ENCODE results near the gene TRAPPC14. TPM values are rescaled to one million over a fixed set of nuclear protein-coding genes. Genes with fewer than 3 reads are reported as not detected.
A peak's percentile ranks its signal among the peaks of the same experiment; 100 is the strongest.
"Not testable (repeated sequence)": the region's sequence is repeated elsewhere in the genome, so short reads cannot be mapped to it uniquely, and the experiment has no call there.

TRAPPC14 gene
- total and polyA plus RNA-seq, 4 experiments from 2014 or later: 1.4 to 73.0 (median 37.1) TPM

- H3K4me1 ChIP-seq (ENCODE audit: insufficient read depth, low read length); H3K36me3 Mint-ChIP-seq; H3K4me1 Mint-ChIP-seq; H3K9me3 Mint-ChIP-seq; H3K27ac ChIP-seq (ENCODE audit: low read depth, low read length); H3K4me3 Mint-ChIP-seq; H3K27me3 ChIP-seq (ENCODE audit: insufficient read depth, low read length); H3K27ac Mint-ChIP-seq; DNase-seq; intact Hi-C loops (cut with micrococcal nuclease); H3K9me3 ChIP-seq (ENCODE audit: control insufficient read depth in 1 of 2, low read length in 2 of 2); H3K36me3 ChIP-seq (ENCODE audit: insufficient read depth, low read length); H3K4me3 ChIP-seq (ENCODE audit: low read length in 2 of 2); H3K27me3 Mint-ChIP-seq; POLR2A ChIA-PET (ENCODE audit: partially characterized antibody): not testable (repeated sequence)
- CTCF ChIA-PET (ENCODE audit: partially characterized antibody): interaction anchor here (1.5 to 3.5 kb wide), 2 partner anchors 26 to 59 kb away, joined by 4 to 15 read pairs; no protein-coding TSS in a partner anchor
These were observed 33.8 kb upstream of the TRAPPC14 start for GRCh38 chr7:100192281-100192862.

- H3K27me3 ChIP-seq (ENCODE audit: insufficient read depth, low read length): no peaks in the 10 kb centered on the region
- H3K27ac ChIP-seq (ENCODE audit: low read depth, low read length): no peak overlapping the region
- H3K27me3 Mint-ChIP-seq: no peaks in the 10 kb centered on the region
- no peak overlapping the region for H3K4me3 Mint-ChIP-seq
- intact Hi-C loops (cut with micrococcal nuclease): loop anchor here (2.0 kb wide), 1 partner anchor 59 kb away; no protein-coding TSS in a partner anchor
- H3K36me3 Mint-ChIP-seq: no peaks in the 10 kb centered on the region
- H3K4me1 Mint-ChIP-seq: peaks cover 3 to 6% (median 5%) of the 10 kb centered on the region in 4 donors
- no peak overlapping the region for H3K27ac Mint-ChIP-seq
- no peaks in the 10 kb centered on the region for H3K4me1 ChIP-seq (ENCODE audit: insufficient read depth, low read length)
- H3K4me3 ChIP-seq (ENCODE audit: low read length in 2 of 2): no peak overlapping the region
- no peak for DNase-seq
- CTCF ChIA-PET (ENCODE audit: partially characterized antibody): no interaction called here
- POLR2A ChIA-PET (ENCODE audit: partially characterized antibody): no interaction called here
- no peaks in the 10 kb centered on the region for H3K9me3 ChIP-seq (ENCODE audit: control insufficient read depth in 1 of 2, low read length in 2 of 2)
- H3K36me3 ChIP-seq (ENCODE audit: insufficient read depth, low read length): no peaks in the 10 kb centered on the region
- H3K9me3 Mint-ChIP-seq: no peaks in the 10 kb centered on the region
These were observed 33.3 kb upstream of the TRAPPC14 start for GRCh38 chr7:100191775-100192174.

- no peaks in the 10 kb centered on the region for H3K36me3 ChIP-seq (ENCODE audit: insufficient read depth, low read length)
- H3K4me1 ChIP-seq (ENCODE audit: insufficient read depth, low read length): no peaks in the 10 kb centered on the region
- no peak overlapping the region for H3K27ac ChIP-seq (ENCODE audit: low read depth, low read length)
- H3K4me3 ChIP-seq (ENCODE audit: low read length in 2 of 2): no peak overlapping the region
- peaks cover 3 to 6% (median 5%) of the 10 kb centered on the region in 4 donors for H3K4me1 Mint-ChIP-seq
- H3K36me3 Mint-ChIP-seq: no peaks in the 10 kb centered on the region
- peak overlapping the region in 6 of 7 donors; percentile 0 to 69 (median 30) for H3K27ac Mint-ChIP-seq
- H3K9me3 Mint-ChIP-seq: no peaks in the 10 kb centered on the region
- peak in 4 of 5 donors; percentile 48 to 59 (median 57) for DNase-seq
- CTCF ChIA-PET (ENCODE audit: partially characterized antibody): interaction anchor here (0.7 to 5.7 kb wide), 16 partner anchors 9 to 515 kb away, joined by 3 to 30 read pairs (median 5); partner anchors contain the start of gene ZSCAN21
- no peak overlapping the region for H3K4me3 Mint-ChIP-seq
- no peaks in the 10 kb centered on the region for H3K27me3 Mint-ChIP-seq
- intact Hi-C loops (cut with micrococcal nuclease): loop anchor here (1.0 to 2.0 kb wide), 3 partner anchors 27 to 217 kb away; no protein-coding TSS in a partner anchor
- no peaks in the 10 kb centered on the region for H3K27me3 ChIP-seq (ENCODE audit: insufficient read depth, low read length)
- POLR2A ChIA-PET (ENCODE audit: partially characterized antibody): interaction anchor here (0.7 to 1.8 kb wide), 9 partner anchors 11 to 662 kb away, joined by 3 to 7 read pairs (median 4); partner anchors contain the start of genes LAMTOR4, PVRIG and SLC12A9
- H3K9me3 ChIP-seq (ENCODE audit: control insufficient read depth in 1 of 2, low read length in 2 of 2): no peaks in the 10 kb centered on the region
These were observed 31.7 kb upstream of the TRAPPC14 start for GRCh38 chr7:100190048-100190711.

GRCh38 chr7:100189061-100189460, 30.5 kb upstream of the TRAPPC14 start:
- H3K27me3 Mint-ChIP-seq: no peaks in the 10 kb centered on the region

GRCh38 chr7:100185726-100186125, 27.2 kb upstream of the TRAPPC14 start:
- no peaks in the 10 kb centered on the region for H3K9me3 ChIP-seq (ENCODE audit: control insufficient read depth in 1 of 2, low read length in 2 of 2)
- peak overlapping the region in 1 of 7 donors; percentile 51 for H3K27ac Mint-ChIP-seq
- DNase-seq: no peak
- H3K36me3 Mint-ChIP-seq: no peaks in the 10 kb centered on the region
- H3K36me3 ChIP-seq (ENCODE audit: insufficient read depth, low read length): no peaks in the 10 kb centered on the region
- H3K4me3 ChIP-seq (ENCODE audit: low read length in 2 of 2): no peak overlapping the region
- intact Hi-C loops (cut with micrococcal nuclease): no loop called here
- peaks cover 7% of the 10 kb centered on the region for H3K4me1 ChIP-seq (ENCODE audit: insufficient read depth, low read length)
- H3K4me3 Mint-ChIP-seq: no peak overlapping the region
- POLR2A ChIA-PET (ENCODE audit: partially characterized antibody): interaction anchor here (0.8 kb wide), 1 partner anchor 86 kb away, joined by 3 read pairs; no protein-coding TSS in a partner anchor
- CTCF ChIA-PET (ENCODE audit: partially characterized antibody): interaction anchor here (1.2 to 5.7 kb wide), 3 partner anchors 9 to 53 kb away, joined by 3 to 30 read pairs (median 6); no protein-coding TSS in a partner anchor
- H3K27me3 Mint-ChIP-seq: no peaks in the 10 kb centered on the region
- H3K4me1 Mint-ChIP-seq: peaks cover 15 to 29% (median 22%) of the 10 kb centered on the region in 4 donors
- H3K9me3 Mint-ChIP-seq: no peaks in the 10 kb centered on the region
- no peak overlapping the region for H3K27ac ChIP-seq (ENCODE audit: low read depth, low read length)
- H3K27me3 ChIP-seq (ENCODE audit: insufficient read depth, low read length): no peaks in the 10 kb centered on the region

More at GRCh38 chr7:100189061-100189460, 30.5 kb upstream of the TRAPPC14 start:
- Mint-ChIP-seq H3K9me3 (no peaks in the 10 kb centered on the region), H3K36me3 (no peaks in the 10 kb centered on the region), H3K4me1 (peaks cover 3 to 6% (median 5%) of the 10 kb centered on the region in 4 donors), H3K27ac (peak overlapping the region in 2 of 7 donors; percentile 70 to 72), H3K4me3 (no peak overlapping the region)
- Histone ChIP-seq H3K36me3 (ENCODE audit: insufficient read depth, low read length) (no peaks in the 10 kb centered on the region), H3K27me3 (ENCODE audit: insufficient read depth, low read length) (no peaks in the 10 kb centered on the region), H3K4me3 (ENCODE audit: low read length in 2 of 2) (no peak overlapping the region), H3K4me1 (ENCODE audit: insufficient read depth, low read length) (no peaks in the 10 kb centered on the region), H3K27ac (ENCODE audit: low read depth, low read length) (no peak overlapping the region), H3K9me3 (ENCODE audit: control insufficient read depth in 1 of 2, low read length in 2 of 2) (no peaks in the 10 kb centered on the region)
- CTCF ChIA-PET (ENCODE audit: partially characterized antibody): interaction anchor here (1.2 to 5.7 kb wide), 9 partner anchors 17 to 219 kb away, joined by 3 to 30 read pairs (median 4); partner anchors contain the start of gene PVRIG
- intact Hi-C loops (cut with micrococcal nuclease): no loop called here
- POLR2A ChIA-PET (ENCODE audit: partially characterized antibody): interaction anchor here (1.2 to 1.8 kb wide), 2 partner anchors 23 to 40 kb away, joined by 3 to 4 read pairs; partner anchors contain the start of gene LAMTOR4
- no peak for DNase-seq

- POLR2A ChIA-PET (ENCODE audit: partially characterized antibody); H3K27me3 Mint-ChIP-seq; H3K36me3 Mint-ChIP-seq; H3K9me3 Mint-ChIP-seq; H3K4me3 Mint-ChIP-seq; H3K4me3 ChIP-seq (ENCODE audit: low read length in 2 of 2); H3K27me3 ChIP-seq (ENCODE audit: insufficient read depth, low read length); H3K36me3 ChIP-seq (ENCODE audit: insufficient read depth, low read length); DNase-seq; H3K27ac ChIP-seq (ENCODE audit: low read depth, low read length); intact Hi-C loops (cut with micrococcal nuclease); H3K9me3 ChIP-seq (ENCODE audit: control insufficient read depth in 1 of 2, low read length in 2 of 2): not testable (repeated sequence)
- Mint-ChIP-seq H3K27ac (peak overlapping the region in 2 of 7 donors; percentile 58 to 68), H3K4me1 (peaks cover 14 to 32% (median 23%) of the 10 kb centered on the region in 4 donors)
- CTCF ChIA-PET (ENCODE audit: partially characterized antibody): interaction anchor here (1.3 kb wide), 1 partner anchor 50 kb away, joined by 3 read pairs; no protein-coding TSS in a partner anchor
- peaks cover 15% of the 10 kb centered on the region for H3K4me1 ChIP-seq (ENCODE audit: insufficient read depth, low read length)
These were observed 24.6 kb upstream of the TRAPPC14 start for GRCh38 chr7:100183090-100183489.

- H3K27me3 ChIP-seq (ENCODE audit: insufficient read depth, low read length); intact Hi-C loops (cut with micrococcal nuclease); H3K9me3 Mint-ChIP-seq; H3K27me3 Mint-ChIP-seq; H3K36me3 Mint-ChIP-seq; H3K4me3 ChIP-seq (ENCODE audit: low read length in 2 of 2); H3K27ac ChIP-seq (ENCODE audit: low read depth, low read length); POLR2A ChIA-PET (ENCODE audit: partially characterized antibody); CTCF ChIA-PET (ENCODE audit: partially characterized antibody); H3K9me3 ChIP-seq (ENCODE audit: control insufficient read depth in 1 of 2, low read length in 2 of 2); H3K36me3 ChIP-seq (ENCODE audit: insufficient read depth, low read length): not testable (repeated sequence)
- H3K27ac Mint-ChIP-seq: peak overlapping the region in 5 of 7 donors; percentile 24 to 83 (median 58)
- peaks cover 14 to 37% (median 24%) of the 10 kb centered on the region in 4 donors for H3K4me1 Mint-ChIP-seq
- H3K4me3 Mint-ChIP-seq: peak overlapping the region in 2 of 8 donors; percentile 39 to 43
- DNase-seq: peak in 1 of 5 donors; percentile 21
- peaks cover 20% of the 10 kb centered on the region for H3K4me1 ChIP-seq (ENCODE audit: insufficient read depth, low read length)
These were observed 24.1 kb upstream of the TRAPPC14 start for GRCh38 chr7:100182616-100183015.

All from CD4-positive, alpha-beta memory T cell (primary cell).